Measurements from ENCODE around the gene TBX1.

TBX1 gene

DNA sequence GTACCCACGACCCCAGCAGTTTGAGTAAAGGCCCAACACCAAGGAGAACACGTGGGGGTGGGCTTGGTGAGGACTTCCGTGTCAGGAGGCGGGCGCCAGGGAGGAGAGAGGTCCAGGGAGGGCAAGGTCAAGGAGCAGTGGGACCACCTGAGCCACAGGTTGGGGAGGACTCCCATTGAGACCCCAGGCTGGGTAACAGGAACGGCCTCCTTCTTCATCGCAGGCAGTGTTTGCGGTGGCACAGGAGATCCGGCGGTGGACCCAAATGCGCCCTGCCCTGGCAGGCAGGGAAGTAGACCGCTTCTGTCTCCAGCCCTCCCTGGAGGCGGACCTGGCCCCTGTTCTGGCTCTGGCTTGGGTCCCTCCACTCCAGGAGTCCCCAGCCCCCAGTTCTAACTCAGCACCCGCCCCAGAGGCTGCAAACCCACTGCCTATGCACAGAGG, 5.9 kb upstream of the TBX1 start:
- DNase-seq (ENCODE audit: low read depth), result no peak
- TF ChIP-seq, protein P1, sequence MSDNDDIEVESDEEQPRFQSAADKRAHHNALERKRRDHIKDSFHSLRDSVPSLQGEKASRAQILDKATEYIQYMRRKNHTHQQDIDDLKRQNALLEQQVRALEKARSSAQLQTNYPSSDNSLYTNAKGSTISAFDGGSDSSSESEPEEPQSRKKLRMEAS (IDR thresholded peaks at IDR 0.05; ENCODE audit: low read depth, low read length), result no peak
- TF ChIP-seq, protein P2, sequence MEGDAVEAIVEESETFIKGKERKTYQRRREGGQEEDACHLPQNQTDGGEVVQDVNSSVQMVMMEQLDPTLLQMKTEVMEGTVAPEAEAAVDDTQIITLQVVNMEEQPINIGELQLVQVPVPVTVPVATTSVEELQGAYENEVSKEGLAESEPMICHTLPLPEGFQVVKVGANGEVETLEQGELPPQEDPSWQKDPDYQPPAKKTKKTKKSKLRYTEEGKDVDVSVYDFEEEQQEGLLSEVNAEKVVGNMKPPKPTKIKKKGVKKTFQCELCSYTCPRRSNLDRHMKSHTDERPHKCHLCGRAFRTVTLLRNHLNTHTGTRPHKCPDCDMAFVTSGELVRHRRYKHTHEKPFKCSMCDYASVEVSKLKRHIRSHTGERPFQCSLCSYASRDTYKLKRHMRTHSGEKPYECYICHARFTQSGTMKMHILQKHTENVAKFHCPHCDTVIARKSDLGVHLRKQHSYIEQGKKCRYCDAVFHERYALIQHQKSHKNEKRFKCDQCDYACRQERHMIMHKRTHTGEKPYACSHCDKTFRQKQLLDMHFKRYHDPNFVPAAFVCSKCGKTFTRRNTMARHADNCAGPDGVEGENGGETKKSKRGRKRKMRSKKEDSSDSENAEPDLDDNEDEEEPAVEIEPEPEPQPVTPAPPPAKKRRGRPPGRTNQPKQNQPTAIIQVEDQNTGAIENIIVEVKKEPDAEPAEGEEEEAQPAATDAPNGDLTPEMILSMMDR (IDR thresholded peaks at IDR 0.05; ENCODE audit: low read depth, low read length), result no peak
- TF ChIP-seq MYC (IDR thresholded peaks at IDR 0.05; ENCODE audit: low read depth, low read length), result no peak
- no peak for TF ChIP-seq POLR2A (IDR thresholded peaks at IDR 0.05; ENCODE audit: extremely low read depth, insufficient read length)
- H3K4me3 ChIP-seq (ENCODE audit: low read depth, low read length), result no peak overlapping the region

DNA sequence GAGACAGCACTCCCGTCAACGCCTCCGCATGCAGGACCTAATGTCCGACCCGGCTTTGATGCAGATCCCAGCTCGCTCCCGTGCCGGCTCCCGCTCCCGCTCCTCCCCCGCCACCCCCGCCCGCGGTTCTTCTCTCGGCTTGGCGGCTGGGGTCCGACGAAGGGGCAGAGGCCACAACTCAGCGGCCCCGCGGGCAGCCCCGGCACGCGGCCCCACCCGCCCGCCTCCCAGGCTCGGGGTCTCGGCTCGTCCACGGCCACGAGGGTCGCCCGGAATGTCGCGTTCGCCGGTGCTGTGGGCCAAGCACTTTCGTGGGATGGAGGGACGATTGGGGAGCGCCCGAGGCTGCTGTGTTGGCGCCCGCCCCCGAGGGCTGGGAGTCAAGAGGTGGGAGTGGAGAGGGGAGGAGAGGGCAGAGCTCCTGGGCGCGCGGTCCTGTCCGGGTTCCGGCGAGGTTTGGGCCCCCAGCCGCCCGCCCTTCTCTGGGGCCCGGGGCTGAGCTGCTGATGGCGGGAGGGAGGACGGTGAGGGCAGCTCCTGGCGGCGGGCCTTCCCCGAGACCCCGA, 5.3 kb upstream of the TBX1 start:
- no peak for TF ChIP-seq MYC (IDR thresholded peaks at IDR 0.05; ENCODE audit: low read depth, low read length)
- TF ChIP-seq, protein P2 (IDR thresholded peaks at IDR 0.05; ENCODE audit: low read depth, low read length), result no peak
- TF ChIP-seq POLR2A (IDR thresholded peaks at IDR 0.05; ENCODE audit: extremely low read depth, insufficient read length), result no peak
- TF ChIP-seq, protein P1 (IDR thresholded peaks at IDR 0.05; ENCODE audit: low read depth, low read length), result no peak
- no peak for DNase-seq (ENCODE audit: low read depth)
- H3K4me3 ChIP-seq (ENCODE audit: low read depth, low read length), result no peak overlapping the region

DNA sequence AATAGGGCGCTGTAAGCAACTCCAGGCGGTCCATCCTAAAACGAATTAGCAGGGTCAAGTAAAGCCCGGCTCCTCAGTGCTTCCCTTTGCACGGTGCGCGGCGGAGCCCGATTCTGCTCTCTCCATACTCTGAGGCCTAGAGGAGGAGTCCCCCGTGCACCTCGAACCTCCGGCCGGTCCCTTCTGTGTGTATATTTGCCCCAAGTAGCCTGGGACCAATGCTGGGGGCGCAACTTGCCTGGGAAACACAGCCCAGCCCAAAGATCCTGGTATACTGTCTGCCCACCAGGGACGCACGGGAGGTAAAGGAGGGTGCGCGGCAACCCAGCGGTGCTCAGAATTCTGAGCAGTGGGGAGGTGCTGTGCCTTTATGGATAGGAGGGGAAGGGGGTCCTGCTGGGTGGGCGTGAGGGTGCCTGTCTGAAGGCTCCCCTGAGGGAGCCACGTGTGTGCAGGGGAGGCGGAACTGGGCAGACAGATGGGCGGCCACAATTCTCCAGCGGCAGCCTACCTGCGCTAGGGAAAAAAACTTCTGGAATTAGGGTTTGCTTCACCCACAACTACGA, 4.8 kb upstream of the TBX1 start:
- TF ChIP-seq MYC (IDR thresholded peaks at IDR 0.05; ENCODE audit: low read depth, low read length), result no peak
- TF ChIP-seq, protein P2 (IDR thresholded peaks at IDR 0.05; ENCODE audit: low read depth, low read length), result no peak
- TF ChIP-seq POLR2A (IDR thresholded peaks at IDR 0.05; ENCODE audit: extremely low read depth, insufficient read length), result no peak
- TF ChIP-seq, protein P1 (IDR thresholded peaks at IDR 0.05; ENCODE audit: low read depth, low read length), result no peak
- DNase-seq (ENCODE audit: low read depth), result no peak
- H3K4me3 ChIP-seq (ENCODE audit: low read depth, low read length), result no peak overlapping the region

DNA sequence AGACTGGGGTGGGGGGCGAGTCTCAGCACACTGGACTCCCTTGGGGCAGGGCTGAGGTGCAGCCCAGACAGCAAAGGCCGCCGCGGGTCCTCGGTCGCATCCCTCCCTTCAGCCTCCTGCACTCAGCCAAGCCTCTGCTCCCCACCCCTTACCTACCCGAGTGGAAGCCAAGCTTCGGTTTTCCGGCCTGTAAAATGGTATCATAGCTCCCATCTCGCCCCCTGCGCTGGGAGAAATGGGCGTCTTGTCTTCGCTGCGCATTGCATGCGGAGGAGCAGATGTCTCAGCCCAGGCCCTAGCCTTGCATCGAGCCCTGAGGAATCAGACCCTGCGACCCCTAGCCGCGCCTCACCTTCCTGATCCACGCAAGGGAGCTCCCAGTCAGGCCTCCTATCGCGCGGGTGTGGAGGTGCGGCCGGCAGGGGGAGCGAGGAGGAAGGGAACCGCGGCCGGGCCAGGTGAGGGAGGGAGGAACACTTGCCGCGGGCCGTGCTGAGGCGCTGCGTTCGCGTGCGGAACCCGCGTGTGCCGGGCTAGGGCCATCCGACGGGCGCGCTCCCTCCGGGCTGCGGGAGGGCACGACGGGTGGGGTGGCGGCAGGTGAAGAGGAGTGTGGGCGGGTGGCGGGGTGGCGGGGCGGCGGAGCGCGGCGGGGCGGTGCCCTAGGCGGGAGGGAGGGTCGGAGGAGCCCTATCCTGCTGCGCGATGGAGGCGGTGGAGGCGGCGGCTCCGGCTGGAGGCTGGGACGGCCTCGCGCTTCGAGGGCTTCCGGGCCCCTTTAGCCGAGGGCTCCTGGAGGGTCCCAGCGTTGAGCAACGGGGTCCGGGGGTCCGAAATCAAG, 4.1 kb upstream of the TBX1 start:
- DNase-seq (ENCODE audit: low read depth), result peak; percentile 49
- H3K4me3 ChIP-seq (ENCODE audit: low read depth, low read length), result no peak overlapping the region
- TF ChIP-seq, protein P1 (IDR thresholded peaks at IDR 0.05; ENCODE audit: low read depth, low read length), result no peak
- TF ChIP-seq POLR2A (IDR thresholded peaks at IDR 0.05; ENCODE audit: extremely low read depth, insufficient read length), result no peak
- TF ChIP-seq, protein P2 (IDR thresholded peaks at IDR 0.05; ENCODE audit: low read depth, low read length), result peak; percentile 38
- TF ChIP-seq MYC (IDR thresholded peaks at IDR 0.05; ENCODE audit: low read depth, low read length), result no peak

DNA sequence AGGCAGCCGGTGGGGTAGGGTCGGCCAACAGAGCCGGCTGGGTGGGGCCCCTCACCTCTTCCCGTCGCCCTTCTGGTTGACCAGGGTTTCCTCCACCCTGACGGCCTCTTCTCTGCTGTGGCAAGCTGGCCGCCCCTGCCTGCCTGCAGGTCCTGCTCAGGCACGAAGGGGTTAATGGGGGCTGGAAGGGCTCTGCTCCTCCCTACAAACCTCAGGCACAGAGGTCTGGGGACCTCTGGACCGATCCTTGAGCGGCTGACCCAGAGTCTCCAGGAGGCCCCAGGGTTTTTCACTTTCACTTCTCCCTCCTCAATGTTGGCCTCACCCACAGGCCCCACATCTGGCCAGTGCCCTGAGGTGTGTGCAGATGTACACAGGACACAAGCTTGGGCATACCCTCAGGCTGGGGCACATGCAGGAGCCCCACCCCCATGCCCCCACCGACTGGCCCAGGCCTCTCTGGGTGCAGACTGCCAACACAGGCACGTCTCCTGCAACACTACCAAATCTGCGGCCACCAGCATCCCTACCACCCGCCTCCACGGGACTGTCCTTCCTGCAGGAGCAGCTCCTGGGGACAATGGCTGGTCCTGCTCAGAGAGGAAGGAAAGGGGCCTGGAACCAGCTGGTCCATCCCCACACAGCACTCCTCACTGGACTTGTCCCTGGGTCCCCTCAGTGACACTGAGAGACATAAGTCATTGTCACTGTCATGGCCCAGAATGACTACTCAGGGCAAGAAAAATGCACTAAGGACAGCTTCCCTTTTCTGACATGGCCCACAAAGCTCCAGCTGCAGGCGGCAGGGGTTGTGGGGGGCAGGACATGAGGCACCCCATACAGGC, 3.2 kb upstream of the TBX1 start:
- peak; percentile 45 for DNase-seq (ENCODE audit: low read depth)
- TF ChIP-seq, protein P1 (IDR thresholded peaks at IDR 0.05; ENCODE audit: low read depth, low read length), result 0 out of 2 replicates have a peak, but pooled peaks have one; percentile 10
- no peak for TF ChIP-seq MYC (IDR thresholded peaks at IDR 0.05; ENCODE audit: low read depth, low read length)
- H3K4me3 ChIP-seq (ENCODE audit: low read depth, low read length), result no peak overlapping the region

All from NB4 (cell line).